Neutrophil (primary cell): Measurements from ENCODE around the gene ATP11B.
"Not testable (repeated sequence)": the region's sequence is repeated elsewhere in the genome, so short reads cannot be mapped to it uniquely, and the experiment has no call there.

Experiments used
- H3K27ac ChIP-seq: fragments of 200-600 bp; sonication (generic); 2 replicates; pipeline ENCODE4 v1.5.1; 2016; ENCODE audit warnings: mild to moderate bottlenecking, moderate library complexity
- H3K27me3 ChIP-seq: fragments of 200-600 bp; sonication (generic); 2 replicates; pipeline ENCODE4 v1.6.0; 2016; ENCODE audit warnings: mild to moderate bottlenecking
- H3K36me3 ChIP-seq: fragments of 200-600 bp; sonication (generic); 2 replicates; pipeline ENCODE4 v1.5.1; 2017
- H3K4me1 ChIP-seq, 2 experiments: fragments of 200-600 bp in 1 of 2; sonication (generic) in 1 of 2; 1 replicate in 1 of 2; 2 replicates in 1 of 2; pipeline versions ENCODE4 v1.5.1 to v1.6.1; 2013 to 2016; ENCODE audit warnings: low read depth in 1 of 2, low read length in 1 of 2, mild to moderate bottlenecking in 1 of 2, moderate library complexity in 1 of 2; ENCODE audit not compliant: control insufficient read depth in 1 of 2, insufficient read depth in 1 of 2
- H3K4me3 ChIP-seq, 2 experiments: fragments of 200-600 bp in 1 of 2; sonication (generic) in 1 of 2; 1 replicate in 1 of 2; 2 replicates in 1 of 2; pipeline ENCODE4 v1.5.1; 2013 to 2016; ENCODE audit warnings: low read depth in 1 of 2, low read length in 1 of 2, mild to moderate bottlenecking in 1 of 2, moderate library complexity in 1 of 2
- H3K9me3 ChIP-seq: fragments of 200-600 bp; sonication (generic); 2 replicates; pipeline ENCODE4 v1.5.1; 2016
- CTCF ChIP-seq: fragments of 200-600 bp; sonication (generic); IDR thresholded peaks from 2 replicates; pipeline ENCODE4 v1.5.1; 2016; ENCODE audit warnings: antibody characterized with exemption

Gene ATP11B

GRCh38 chr3:182848906-182849305 is 55.6 kb downstream of the ATP11B start:
- Histone ChIP-seq H3K27ac (no peak overlapping the region), H3K9me3 (no peaks in the 10 kb centered on the region), H3K36me3 (peaks cover 85% of the 10 kb centered on the region), H3K4me3 (no peak overlapping the region), H3K4me1 (no peaks in the 10 kb centered on the region), H3K27me3 (no peaks in the 10 kb centered on the region)
- TF ChIP-seq CTCF, result no peak

DNA sequence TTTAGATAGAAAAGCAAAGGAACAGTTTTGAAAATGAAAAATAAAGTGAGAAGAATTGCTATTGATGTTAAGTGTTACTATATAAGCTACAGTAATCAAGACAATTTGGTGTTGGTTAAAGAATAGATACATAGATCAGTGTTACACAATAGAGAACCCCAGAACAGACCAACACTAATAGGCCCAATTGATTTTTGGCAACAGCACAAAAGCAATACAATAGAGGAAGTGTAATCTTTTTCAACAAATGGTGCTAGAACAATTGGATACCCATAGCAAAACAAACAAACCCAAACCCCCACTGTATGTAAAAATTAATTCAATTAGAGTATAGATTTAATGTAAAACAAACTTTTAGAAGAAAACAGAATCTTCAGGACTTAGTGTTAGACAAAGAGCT is 61.8 kb downstream of the ATP11B start:
- Histone ChIP-seq H3K27me3 (no peaks in the 10 kb centered on the region), H3K4me1 (no peaks in the 10 kb centered on the region), H3K9me3 (no peaks in the 10 kb centered on the region), H3K36me3 (peaks cover 86% of the 10 kb centered on the region), H3K27ac (no peak overlapping the region), H3K4me3 (no peak overlapping the region)
- no peak for TF ChIP-seq CTCF

GRCh38 chr3:182861348-182861747 is 68.0 kb downstream of the ATP11B start:
- H3K27ac ChIP-seq, result no peak overlapping the region
- peaks cover 73% of the 10 kb centered on the region for H3K36me3 ChIP-seq
- H3K4me1 ChIP-seq, result no peaks in the 10 kb centered on the region
- H3K27me3 ChIP-seq, result no peaks in the 10 kb centered on the region
- no peak for TF ChIP-seq CTCF
- H3K9me3 ChIP-seq, result no peaks in the 10 kb centered on the region
- H3K4me3 ChIP-seq, result no peak overlapping the region

GRCh38 chr3:182862159-182862860 is 69.0 kb downstream of the ATP11B start:
- Histone ChIP-seq H3K36me3 (peaks cover 75% of the 10 kb centered on the region), H3K4me1 (no peaks in the 10 kb centered on the region), H3K27ac (no peak overlapping the region), H3K4me3 (no peak overlapping the region), H3K27me3 (no peaks in the 10 kb centered on the region), H3K9me3 (no peaks in the 10 kb centered on the region)
- no peak for TF ChIP-seq CTCF

GRCh38 chr3:182869059-182869458 is 75.8 kb downstream of the ATP11B start:
- Histone ChIP-seq H3K36me3 (peaks cover 91% of the 10 kb centered on the region), H3K27me3 (no peaks in the 10 kb centered on the region), H3K4me1 (no peaks in the 10 kb centered on the region), H3K27ac (no peak overlapping the region), H3K9me3 (no peaks in the 10 kb centered on the region), H3K4me3 (no peak overlapping the region)
- no peak for TF ChIP-seq CTCF

- not testable (repeated sequence) for H3K4me3 ChIP-seq, H3K4me1 ChIP-seq, H3K27ac ChIP-seq, H3K9me3 ChIP-seq, H3K27me3 ChIP-seq
- H3K36me3 ChIP-seq, result peaks cover 95% of the 10 kb centered on the region
These were observed 77.6 kb downstream of the ATP11B start for GRCh38 chr3:182870917-182871316.
